DMS79 (cell line): ENCODE measurements around the gene OTUD5.

ENCODE experiments used
- DNase-seq: peaks from one replicate; lab custom pipeline; 2025; lab: John Stamatoyannopoulos, UW

OTUD5 gene

DNA sequence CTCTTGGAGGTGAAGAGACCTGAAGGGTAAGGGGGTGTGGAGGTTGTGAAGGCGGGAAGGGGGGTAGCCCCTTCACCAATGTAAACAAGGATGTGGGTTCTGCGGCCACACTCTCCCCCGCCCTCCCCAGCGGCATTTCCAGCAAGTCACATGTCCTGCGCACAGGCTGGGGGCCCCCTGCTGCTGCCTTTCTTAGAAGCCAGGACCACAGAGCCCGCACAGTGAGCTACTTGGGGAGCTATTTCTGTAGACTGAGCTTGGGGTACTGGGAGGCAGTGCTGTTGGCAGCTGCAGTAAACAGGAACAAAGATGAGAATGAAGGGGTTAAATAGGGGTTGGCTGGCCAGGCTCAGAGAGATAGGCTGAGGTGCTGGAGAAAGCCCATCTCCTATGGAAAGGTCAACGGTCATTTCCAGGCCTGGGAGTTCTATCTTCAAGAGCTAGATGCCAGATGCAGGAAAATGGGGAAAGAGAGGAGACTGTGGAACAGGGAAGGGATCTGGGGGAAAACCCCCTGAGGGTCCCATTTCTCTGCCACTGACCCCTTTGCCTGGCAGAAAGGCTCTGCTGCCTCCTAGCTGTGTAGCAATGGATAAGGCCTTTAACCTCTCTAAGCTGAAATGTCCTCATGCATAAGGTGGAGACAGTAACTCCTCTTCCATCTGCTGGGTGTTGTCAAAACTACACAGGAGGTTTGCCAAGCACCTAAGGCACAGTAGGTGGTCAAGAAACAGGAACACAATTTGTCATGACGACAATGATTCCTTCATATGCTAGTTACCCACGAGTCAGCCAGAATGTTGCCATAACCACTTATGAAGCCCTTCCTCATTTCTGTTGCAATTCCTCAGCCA is 20.1 kb downstream of the OTUD5 start:
- no peak for DNase-seq

DNA sequence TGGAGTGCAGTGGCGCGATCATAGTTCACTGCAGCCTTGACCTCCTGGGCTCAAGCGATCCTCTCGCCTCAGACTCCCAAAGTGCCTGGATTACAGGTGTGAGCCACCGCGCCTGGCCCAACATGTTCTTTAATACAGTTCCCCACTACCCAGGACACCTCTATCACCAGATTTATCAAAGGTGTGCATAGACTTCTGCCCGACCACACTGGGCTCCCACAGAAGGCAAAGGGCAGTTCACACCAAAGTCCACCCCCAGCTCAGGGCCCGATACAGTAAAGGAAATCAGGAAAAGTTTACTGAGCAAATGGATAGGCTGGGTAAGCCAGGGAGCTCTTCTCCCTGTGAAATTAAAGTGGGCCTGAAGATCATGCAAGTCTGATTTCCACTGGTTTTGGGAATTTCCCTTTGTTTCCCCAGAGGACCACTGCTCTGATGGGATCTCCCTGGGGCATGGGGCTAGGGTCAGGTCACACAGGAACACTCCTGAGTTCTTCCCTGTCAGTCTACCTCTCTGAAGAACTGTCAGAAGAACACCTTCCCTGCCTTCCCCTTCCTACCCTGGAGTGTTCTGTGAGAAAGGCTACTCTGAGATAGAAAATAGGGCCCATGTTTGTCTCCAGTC is 20.9 kb downstream of the OTUD5 start:
- no peak for DNase-seq

DNA sequence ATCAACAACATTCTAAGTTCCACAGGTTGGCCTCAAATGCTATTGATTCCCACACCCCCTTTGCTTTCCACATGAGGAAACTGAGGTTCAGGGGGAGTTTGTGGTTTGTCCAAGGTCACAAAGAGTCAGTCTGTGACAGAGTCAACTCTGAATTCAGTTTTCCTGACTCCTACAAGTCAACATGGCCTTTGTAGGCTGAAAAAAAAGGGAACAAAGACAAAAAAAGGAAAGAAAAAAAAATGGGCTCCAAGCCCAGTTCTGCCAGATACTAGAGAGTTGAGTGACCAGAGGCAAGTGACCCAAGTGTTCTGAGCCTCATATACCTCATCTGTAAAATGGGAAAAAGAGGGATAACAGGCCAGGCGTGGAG is 22.1 kb downstream of the OTUD5 start:
- DNase-seq = no peak

DNA sequence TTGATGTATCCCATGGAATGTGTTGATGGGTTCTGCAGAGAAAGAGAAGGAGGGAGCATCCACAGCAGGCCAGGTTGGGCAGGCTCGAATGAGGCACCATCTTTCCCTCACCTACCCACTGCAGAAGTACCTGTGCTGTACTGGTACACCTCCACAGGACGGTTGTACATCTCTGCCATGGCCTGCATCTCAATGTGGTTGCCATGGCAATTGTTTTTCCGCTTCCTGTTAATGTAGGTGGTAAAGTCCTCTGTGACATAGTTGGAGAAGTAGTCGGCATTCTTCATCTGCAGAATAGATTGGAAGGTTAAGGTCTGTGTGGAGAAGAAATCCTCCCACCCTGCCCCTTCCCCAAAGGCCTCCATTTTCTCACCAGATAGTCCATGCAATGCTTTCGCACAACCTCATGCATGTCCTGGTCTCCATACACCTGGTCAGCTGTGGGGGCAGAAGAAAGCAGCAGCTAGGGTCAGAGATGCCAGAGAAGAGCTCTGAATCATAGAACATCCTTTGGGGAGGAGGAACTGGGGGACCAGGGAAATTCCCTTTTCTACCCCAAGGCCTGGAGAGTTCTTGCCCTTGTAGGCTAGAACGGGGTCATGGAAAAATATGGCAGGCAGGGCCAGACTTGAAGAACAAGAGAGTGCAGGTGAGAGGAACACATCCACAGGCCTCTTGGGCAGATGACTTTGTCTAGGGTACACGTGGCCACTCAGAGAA is 22.7 kb downstream of the OTUD5 start:
- no peak for DNase-seq

GRCh38 chrX:48933757-48934156 is 23.6 kb downstream of the OTUD5 start:
- no peak for DNase-seq

DNA sequence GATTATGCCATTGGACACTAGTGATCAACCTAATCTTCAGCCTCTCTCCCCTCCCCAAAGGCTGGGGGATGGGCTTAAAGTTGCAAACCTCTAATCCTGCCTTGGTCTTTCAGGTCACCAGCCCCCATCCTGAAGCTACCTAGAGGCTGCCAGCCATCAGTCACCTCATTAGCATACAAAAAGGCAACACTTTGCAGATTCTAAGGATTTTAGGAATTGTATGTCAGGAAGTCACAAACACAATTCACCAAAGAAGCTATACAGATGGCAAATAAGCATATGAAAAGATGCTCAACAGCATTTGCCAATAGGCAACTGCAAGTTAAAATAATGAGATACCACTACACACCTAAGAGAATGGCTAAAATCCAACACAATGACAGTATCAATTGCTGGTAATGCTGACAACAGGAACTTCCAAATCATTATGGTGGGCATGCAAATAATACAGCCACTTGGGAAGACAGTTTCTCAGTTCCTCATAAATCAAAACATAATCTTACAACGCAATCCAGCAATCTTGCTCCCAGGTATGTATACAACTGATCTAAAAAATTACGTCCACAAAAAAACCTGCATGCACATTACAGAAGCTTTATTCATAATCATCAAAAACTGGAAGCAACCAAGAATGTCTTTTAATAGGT is 29.5 kb downstream of the OTUD5 start:
- DNase-seq = no peak

GRCh38 chrX:48927123-48927522 is 30.3 kb downstream of the OTUD5 start:
- no peak for DNase-seq

DNA sequence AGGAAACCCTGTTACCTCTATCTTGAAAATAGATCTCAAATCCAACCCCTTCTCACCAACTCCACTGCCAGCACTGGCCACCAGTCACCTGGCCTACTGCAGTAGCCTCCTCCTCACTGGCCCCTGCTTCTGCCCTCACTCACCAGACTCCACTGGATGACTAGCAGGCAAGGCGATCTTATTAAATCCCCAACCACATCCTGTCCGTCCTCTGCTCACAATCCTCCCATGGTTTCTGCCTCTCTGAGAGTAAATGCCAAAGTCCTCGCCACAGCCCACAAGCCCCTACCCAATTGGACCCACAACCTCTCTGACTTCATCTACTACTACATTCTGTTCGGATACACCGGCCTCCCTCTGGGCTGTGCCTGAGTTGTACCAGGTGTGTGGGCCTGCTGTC is 33.1 kb downstream of the OTUD5 start:
- DNase-seq = no peak

- DNase-seq = no peak
These were observed 33.6 kb downstream of the OTUD5 start for GRCh38 chrX:48923771-48924170.

DNA sequence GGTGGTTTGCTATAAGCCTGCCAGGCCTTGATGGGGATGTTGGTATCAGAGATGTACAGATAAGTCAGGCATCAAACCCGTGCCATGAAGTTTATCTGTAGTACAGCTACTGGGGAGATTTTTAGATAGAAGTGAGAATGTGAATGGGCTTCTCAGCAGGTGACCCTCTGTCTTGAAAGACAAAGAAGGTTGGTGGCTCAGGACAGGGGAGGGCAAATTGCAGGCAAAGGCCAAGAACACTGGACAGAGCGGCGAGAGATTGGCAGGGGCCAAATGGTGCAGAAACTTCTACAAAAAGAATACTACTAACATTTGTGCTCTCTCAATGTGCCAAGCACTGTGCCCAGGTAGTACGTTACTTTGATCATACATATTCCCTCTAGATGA is 36.7 kb downstream of the OTUD5 start:
- no peak for DNase-seq

- no peak for DNase-seq
These were observed 37.3 kb downstream of the OTUD5 start for GRCh38 chrX:48919947-48920717.

DNA sequence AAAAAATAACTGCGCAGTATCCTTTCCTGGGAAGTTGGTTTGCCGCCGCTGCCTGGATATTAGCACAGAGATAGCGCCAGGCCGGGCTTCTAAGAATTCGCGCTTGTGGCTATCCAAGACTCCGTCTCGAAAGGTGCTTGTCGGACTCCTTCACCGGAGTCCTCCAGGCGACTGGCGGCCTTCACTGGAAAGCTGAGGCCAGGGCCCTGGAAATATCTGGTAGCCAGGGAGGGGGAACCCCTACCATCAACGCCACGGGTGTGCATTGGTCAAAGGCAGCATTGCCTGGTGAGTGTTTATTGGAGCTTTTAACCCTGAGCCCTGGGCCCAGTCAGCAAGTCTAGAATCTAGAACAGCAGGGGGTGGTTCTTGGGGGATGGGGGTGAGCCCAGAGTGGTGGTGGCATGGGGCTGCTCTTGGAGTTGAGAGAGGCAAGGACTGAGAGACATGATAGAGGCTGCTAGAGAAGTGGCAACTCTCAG is 38.0 kb downstream of the OTUD5 start:
- DNase-seq = no peak

DNA sequence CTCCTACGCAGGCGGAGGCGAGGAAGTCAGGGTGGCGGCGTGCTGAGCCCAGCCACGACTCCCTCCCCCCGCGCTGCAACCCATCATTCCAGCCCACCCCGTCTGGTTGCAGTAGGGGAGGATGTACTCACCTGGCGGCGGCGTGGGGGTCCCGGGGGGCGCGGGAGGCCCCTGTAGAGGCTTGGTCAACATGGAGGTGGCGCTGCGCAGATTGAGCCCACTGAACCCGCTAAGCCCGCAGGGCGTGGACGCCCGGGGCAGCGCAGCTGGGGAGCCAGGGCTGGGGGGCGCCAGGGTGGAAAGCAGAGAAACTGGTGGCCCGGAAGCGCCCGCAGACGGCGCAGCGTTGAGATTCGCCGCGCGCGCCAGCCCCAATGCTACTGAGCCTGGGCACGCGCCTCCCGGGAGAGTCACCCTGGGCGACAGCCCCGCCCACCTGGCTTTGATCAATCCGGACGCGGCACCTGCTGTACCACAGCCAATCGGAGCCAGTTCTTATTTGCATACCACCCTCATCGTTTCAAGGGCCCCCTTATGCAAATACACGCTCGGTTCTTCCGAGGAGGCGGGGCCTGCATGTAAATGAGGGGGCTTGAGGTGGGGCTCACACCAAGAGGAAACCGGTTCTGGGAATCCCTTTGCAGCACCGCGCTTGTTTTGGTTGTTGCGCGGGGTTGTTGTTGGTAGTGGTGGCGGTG is 38.6 kb downstream of the OTUD5 start, which contains the start of gene PIM2:
Gene PIM2, minus strand, starts transcription at position 382 of the 698 bp plus-strand sequence. Its CDS starts 190 bp downstream, at position 192.
- DNase-seq = peak; percentile 92

GRCh38 chrX:48918301-48918642 is 39.1 kb downstream of the OTUD5 start:
- no peak for DNase-seq

DNA sequence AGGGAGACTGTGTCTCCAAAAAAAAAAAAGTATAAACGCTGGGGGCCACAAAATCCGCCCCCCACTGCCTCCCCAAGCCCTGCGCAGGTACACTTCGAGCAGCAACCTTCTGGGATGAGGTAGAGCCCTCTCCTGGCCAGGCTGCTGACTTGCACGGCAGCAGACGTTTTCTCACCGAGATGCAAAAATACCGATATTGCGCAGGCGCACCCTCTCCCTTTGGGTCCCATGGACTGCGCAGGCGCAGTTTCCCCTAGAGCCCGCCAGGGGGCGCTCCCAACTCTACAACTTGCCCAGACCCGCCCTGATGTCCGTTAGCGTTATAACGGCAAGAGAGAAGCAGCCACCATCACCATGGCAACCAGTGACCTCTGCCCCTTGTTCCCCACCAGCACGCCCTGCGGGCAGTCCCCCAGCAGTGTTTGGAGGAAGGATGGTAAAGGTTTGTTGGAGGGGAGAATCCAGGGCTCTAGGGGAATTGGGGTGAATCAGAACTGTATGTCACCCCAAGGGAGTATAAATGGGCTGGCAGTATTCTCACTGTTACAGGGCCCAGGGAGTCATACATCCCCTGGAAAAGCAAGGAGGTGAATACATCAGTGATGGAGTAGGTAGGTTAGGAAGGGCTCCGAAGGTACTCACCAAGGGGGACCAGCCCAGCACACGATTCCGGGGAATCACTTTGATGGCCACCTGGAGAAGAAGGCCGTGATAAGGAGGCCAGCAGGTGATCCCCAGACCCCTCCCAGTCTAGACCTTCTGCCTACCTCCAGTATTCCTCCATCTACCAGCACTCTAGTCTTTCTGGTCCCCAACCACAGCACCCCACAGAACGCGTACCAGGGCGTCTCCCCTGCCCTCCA is 40.0 kb downstream of the OTUD5 start:
- DNase-seq = peak; percentile 77

GRCh38 chrX:48914593-48915493 is 42.6 kb downstream of the OTUD5 start:
- no peak for DNase-seq

GRCh38 chrX:48913605-48914366 is 43.6 kb downstream of the OTUD5 start:
- DNase-seq = no peak
